Measurements from ENCODE around the gene NAV2.

Gene NAV2

DNA sequence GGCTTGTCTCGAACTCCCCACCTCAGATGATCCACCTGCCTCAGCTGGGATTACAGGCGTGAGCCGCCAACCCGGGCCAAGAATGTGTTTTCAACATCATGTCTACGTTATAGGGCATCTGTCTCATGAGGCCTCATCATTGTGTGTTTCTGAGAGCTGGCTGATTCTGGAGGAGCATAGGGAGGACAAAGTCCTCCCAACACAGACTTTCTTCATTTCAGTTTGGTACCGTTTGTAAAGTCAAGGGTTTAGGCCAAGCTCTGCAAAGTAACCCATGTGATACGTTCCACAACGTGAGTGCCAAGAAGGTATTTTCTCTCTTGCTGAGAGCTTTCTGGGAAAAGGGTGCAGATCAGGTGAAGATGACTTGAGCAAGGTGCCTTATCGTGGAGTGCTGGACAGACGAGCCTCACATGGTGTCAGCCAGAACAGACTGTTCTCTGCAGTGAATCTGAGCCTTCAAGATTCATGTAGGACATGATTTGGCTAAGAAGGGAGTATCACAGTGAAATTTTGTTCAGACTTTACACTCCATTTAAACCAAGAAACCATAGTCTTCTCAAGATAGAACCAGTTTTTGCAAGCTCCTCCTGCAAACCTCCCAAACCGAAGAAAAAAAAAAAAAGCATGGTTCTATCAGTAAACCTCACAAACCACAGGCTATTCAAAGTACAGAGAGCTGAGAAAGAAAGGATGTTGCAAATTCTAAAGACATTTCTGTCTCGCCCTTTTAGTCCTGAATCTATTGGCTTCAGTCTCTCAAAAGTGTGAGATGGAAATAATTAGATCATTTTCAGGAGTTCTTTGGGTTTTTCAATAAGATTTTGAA lies 376.0 kb downstream of the NAV2 start:
- DNase-seq (ENCODE audit: insufficient read length, low spot score): no peak
- no peak for FAIRE-seq

DNA sequence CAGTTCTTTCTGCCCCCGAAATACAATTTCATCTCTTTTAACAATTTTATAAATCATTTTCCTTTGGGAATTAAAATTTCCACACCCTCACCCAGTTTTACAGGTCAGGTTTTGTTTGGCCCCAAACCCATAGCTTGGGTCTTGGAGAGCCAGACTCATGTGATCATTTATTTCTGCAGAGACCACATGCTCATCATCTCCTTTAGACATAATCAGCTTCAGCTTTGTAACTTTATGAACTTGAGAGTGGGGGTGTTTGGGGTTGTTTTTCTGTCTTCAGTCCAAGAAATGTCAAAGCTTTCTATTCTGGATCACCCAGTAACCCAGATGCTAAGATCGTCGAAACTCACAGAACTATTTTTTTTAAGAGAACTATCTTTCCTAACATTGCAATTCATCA lies 376.7 kb downstream of the NAV2 start:
- no peak for DNase-seq (ENCODE audit: insufficient read length, low spot score)
- FAIRE-seq: no peak

DNA sequence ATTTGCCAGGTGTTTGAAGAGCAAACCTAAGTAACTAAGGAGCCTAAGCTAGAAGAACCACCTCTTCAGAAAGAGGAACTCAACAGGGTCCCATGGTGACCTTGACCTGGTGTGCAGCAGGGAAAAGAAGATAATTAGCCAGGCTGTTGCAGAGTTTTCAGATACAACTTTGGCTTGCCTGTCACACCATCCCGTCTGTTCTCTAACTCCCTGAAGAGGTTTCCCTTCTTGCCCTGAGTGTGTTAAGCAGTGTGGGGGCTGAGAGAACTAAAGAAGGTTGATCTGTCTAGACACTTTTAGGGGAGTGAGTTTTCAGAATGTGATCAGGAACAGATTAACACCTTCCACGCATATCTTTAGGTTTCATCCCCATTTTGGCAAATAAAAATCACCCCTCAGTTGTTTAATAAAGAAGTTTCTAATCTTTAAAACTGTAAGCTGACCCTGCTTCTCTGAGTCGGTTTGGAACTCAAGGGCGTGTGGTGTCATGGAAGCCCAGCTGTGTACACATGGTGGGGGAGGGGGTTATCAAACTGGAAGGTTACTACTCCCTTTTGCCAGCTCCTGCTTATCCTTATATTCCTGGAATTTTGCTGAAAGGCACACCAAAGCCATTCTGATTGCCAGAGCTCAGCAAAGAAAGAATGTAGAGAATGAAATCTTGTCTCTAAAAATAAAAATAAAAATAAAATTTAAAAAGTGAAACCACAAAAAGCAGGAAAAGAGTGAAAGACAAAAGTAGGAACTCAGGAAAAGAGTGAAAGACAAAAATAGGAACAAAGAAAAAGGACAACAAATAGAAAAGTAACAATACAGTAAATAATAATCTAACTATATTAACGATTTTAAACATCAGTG lies 377.4 kb downstream of the NAV2 start:
- no peak for DNase-seq (ENCODE audit: insufficient read length, low spot score)
- no peak for FAIRE-seq

DNA sequence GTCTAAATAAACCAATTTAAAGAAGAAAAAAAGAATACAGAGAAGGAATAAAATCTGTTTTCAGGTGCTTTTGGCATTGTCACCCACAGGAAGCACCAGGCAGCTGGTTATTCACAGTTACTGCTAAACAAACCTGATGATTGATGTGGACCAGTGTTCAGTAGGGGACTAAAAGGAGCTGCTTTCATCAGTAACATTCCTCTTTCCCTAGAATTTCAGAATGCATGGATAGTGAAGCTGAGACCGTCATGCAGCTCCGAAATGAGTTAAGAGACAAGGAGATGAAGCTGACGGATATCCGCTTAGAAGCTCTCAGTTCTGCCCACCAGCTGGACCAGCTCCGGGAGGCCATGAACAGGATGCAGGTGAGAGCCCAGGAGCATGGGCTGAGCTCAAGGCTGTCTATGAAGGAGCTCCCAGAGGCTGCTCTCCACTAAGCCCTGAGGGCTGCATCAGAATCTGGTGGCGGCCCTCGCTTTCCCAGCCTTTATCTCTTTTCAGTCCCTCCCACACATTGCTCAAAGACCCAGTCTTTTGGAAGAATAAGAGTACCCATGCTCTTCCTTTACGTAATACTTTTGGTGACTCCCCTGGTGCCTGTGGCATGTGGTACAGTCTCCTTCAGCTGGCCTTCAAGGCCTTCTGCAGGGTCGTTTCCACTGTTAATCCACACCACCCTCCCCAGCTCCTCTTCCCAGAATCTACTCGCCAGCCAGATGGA lies 378.2 kb downstream of the NAV2 start:
- DNase-seq (ENCODE audit: insufficient read length, low spot score) (no peak), FAIRE-seq (no peak)

DNA sequence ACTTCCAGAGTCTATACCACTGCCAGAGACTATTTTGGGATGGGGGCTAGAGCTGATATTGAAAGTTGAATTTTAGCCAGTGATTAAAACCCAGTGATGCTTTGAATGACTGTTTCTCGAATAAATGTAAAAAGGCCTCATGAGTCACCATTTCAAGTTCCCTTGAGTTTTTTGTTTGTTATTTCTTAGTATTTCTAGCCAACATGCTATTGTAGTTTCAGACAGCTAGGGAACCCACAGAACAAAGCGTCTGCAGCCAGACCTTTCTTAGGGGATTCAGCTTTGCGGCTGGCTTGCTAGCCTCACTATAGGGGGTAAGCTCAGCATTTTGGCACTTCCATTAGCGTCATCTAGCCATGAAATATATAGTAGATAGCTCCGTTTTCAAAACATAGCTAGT lies 381.1 kb downstream of the NAV2 start:
- no peak for FAIRE-seq

DNA sequence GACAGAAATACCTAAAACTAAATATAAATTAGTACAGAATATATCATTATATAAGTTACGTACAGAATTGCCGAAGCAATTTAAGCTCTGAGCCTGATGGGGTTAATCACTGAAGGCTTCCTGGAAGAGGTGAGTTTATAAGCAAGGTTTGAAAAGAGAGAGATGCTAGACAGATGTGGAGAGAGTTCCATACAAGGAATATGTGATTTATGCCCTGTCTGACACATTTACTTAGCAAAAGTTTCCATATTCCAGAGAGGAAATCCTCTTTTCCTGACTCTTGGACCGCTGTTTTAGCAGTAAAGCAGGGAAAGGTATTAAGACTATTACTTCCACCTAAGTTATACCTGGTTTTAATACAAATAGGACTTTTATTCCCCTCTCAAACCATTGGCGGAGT lies 382.6 kb downstream of the NAV2 start:
- FAIRE-seq: no peak

More for the DNA sequence above, 381.1 kb downstream of the NAV2 start:
- no peak for DNase-seq (ENCODE audit: insufficient read length, low spot score)

DNA sequence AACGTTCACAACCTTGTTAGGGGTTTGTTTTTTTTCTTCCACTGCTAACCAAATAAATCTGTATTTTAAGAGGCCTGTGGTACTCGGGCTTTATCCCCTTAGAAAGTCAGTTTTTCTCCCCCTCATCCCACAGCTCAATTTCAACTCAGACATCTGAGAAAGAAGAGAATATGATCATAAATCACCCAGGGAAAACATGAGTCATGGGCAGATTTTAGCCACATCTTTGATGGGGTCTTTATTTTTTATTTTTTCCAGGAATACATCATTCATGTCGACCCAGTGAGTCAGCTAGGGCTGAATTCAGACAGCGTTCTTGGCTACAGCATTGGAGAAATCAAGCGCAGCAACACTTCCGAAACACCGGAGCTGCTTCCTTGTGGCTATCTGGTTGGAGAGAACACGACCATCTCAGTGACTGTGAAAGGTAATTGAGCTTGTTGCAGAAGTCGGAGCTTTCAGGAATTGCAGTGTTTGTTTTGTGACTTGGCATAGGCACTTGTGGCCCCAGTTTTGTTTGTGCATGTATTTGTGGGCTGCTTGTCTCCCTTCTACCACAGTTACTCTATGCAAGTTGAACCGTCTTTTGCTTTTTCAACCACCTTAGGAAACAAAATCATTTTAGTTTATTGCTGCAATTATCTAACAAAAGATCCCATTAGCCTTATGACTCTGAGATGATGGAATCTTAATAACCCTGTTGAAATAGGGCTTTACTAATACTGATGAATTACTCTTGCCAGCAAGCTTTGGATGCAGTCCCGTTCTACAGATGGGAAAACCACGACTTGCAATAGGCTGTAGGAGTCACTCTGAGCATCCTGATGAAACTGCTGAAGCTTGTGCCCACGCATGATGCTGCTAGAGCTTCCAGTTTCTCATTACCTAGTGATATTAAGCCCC lies 384.9 kb downstream of the NAV2 start:
- DNase-seq (ENCODE audit: insufficient read length, low spot score): no peak
- no peak for FAIRE-seq

More for the DNA sequence above, 382.6 kb downstream of the NAV2 start:
- DNase-seq (ENCODE audit: insufficient read length, low spot score): no peak

DNA sequence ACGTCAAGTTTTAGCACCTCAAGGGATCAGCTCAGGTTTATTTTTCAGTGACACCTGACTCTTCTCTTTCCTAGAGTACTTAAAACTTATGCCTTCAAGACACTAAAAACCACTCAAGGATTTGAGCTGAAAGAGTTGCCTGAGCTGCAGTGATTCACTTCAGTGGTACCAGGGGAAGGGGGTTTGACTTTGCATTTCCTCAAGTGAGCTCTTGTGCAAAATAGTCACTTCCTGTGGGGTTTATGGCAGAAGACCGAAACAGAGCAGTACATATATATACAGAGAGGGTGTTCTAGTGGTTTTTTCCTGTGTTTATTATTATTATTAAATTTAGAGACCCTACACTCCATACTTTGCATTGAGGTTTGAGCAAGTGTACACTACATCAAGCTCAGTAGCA lies 386.9 kb downstream of the NAV2 start:
- FAIRE-seq (no peak), DNase-seq (ENCODE audit: insufficient read length, low spot score) (peak; percentile 14)

DNA sequence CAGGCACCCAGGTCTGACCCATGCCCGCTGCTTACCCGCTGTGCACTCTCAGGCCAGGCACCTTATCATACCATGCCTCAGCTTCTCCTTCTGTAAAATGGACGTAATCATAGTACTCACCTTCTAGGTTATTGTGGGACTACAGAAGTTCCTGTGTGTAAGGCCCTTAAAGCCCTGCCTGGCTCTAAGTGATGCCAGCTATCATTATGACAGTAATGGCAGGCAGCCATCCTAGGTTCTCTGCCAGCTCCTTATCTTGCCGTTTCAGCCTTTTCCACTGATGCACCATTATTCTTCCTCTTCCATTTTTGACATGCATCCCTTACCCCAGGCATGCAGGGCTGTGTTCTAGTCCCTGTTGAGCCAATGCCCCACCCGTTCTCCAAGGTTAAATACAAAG lies 389.8 kb downstream of the NAV2 start:
- no peak for DNase-seq (ENCODE audit: insufficient read length, low spot score)
- no peak for FAIRE-seq

DNA sequence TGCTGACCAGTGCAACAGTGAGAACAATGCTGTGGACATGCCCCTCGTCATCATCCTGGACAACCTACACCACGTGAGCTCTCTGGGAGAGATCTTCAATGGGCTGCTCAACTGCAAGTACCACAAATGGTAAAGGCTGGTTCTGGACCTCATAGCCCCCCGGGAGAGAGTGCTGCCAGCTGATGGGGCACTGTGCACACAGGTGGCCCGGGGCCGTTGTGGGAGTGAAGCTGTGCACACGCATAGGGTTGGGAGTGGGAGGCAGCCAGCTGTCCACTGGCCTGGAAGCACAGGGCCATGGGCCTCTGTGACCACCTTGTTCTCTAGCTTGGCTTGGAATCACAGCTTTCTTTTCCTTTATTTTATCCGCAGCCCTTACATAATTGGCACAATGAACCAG lies 390.6 kb downstream of the NAV2 start:
- FAIRE-seq: no peak
- no peak for DNase-seq (ENCODE audit: insufficient read length, low spot score)

DNA sequence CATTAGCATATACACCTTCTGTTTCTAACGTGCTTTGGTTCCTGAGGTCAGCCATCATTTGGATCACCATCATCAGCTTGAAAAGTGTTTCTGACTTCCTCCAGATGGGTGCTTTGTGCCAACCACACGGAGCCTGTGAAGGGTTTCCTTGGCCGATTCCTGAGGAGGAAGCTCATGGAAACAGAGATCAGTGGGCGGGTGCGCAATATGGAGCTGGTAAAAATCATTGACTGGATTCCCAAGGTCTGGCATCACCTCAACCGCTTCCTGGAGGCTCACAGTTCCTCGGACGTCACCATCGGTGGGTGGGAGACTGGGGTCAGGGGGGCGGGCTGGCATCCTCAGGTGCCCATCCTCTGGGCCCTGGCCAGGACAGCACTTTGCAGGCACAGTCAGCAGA lies 392.8 kb downstream of the NAV2 start:
- no peak for FAIRE-seq
- no peak for DNase-seq (ENCODE audit: insufficient read length, low spot score)

DNA sequence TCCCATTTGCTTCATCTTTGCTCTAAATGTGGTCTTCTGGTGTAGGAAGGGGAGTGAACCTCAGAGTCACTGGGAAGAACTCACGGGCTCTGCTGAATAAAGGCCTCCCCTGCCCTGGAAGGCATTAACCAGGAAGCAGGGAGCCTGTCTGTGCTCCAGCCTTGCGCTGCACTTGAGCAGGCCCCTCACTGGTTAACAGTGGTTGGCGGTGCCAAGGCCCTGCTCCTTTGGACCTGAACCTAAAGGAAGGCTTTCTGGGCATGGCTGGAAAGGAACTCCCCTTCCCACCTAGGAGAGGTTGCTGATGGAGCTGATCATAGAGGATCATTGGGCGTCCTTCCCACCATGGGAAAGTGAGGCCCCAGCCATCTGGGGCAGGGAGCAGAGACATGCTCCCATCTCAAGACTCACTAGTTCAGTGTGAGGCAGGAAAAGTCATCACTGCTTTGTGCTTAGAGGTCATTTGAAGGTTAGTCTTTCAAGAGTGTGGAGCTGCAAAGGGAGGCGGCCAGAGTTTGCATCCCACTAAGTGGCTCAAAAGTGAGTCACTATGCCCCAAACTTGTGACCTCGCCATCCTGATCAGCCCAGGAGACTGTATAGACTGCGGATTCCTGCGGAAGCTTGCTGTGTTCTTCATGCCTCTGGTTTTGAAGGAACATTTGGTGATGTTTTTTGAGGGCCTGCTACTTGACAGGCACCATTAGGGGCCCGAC lies 397.3 kb downstream of the NAV2 start:
- no peak for FAIRE-seq

DNA sequence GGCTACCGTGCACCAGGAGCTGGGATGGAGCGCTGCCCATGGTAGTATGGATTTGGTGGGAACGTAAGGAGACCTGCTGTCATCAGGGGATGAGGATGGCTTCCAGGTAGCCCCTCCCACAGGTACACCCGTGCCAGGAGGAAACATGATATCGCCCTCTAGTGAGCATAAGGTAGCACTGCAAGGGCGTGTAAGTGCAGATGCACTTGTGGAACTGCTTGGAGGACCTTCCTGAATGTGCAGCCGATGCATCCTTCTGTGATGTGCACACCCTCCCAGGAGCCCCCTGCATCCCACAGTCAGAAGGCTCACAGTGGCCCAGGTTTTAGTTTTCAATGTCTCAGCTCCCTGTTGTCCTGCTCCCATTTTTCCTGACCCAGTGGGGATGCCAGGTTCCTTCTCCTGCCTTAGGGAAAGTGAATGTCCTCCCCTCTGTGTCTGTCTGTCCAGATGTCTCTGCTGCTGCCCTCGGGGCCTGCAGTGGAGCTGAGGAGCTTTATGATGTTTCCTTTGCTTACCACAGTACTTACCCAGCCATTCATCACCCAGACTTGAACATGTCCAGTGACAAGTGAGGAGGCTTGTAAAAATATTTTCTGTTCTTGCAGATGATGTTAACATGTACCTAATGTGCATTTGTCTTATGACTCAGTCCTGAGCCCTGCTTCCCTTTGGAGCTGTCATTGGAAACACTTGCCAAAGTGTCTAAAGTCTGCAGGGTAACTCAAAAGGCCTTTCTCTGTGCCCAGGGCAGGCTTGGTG lies 398.5 kb downstream of the NAV2 start:
- DNase-seq (ENCODE audit: insufficient read length, low spot score) (peak; percentile 64), FAIRE-seq (peak; percentile 82)

More for the DNA sequence above, 397.3 kb downstream of the NAV2 start:
- no peak for DNase-seq (ENCODE audit: insufficient read length, low spot score)

DNA sequence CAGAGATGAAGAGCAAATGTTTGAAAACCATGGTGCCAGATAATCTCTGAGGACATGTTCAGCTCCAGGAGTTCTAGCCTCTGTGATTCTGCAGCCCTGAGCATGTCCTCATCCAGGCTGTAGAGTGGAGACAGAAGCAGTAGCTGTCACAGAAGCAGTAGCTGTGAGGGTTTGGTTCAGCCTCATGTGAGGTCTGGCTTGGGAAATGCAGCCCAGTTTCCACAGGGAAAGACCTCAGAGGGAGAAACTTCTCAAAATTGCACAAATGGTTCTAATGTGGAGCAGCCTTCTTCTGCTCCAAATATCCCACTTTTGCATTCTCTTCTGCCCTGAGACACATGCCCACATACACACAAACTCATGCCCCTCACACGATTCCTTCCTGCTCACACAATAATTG lies 399.2 kb downstream of the NAV2 start:
- FAIRE-seq: no peak
- DNase-seq (ENCODE audit: insufficient read length, low spot score): no peak

DNA sequence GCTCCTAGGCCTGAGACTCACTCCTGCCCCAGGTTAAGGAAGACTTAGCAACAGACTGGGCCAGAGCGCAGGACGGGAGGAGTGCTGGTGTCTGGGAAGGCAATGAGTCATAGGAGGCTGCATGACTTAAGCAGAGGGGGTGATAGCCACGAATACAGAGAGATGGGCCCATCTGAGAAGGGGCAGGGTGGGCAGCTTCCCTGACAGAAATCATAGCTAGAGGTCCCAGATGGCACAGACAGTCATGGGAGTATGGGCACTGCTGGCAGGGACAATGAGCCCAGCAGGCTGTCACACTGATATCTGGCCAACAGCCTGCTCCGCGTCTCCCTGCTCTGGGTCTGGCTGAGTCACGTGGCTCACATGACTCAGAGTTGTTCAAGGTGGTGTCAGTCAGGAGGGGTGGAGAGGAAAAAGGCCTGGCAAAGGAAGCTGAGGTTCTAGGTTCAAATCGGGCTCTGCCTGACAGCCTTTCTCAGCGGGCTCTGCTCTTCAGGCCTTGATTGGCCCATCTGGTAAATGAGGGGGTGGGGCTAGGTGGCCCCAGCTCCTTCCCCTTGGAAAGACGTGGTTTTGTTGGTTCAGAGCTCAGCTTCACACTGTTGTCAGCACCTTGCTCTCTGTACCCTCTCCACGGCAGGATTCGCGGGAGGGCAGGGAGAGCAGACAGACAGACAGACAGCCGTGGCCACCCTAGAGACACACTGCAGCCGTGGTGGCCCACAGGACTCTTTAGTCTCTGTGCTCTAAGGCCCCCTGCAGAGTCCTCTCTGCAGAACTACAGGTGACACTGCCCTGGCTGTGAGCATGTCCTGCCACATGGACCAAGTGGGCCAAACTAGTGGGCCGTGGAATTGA lies 399.9 kb downstream of the NAV2 start:
- DNase-seq (ENCODE audit: insufficient read length, low spot score) (no peak), FAIRE-seq (no peak)

DNA sequence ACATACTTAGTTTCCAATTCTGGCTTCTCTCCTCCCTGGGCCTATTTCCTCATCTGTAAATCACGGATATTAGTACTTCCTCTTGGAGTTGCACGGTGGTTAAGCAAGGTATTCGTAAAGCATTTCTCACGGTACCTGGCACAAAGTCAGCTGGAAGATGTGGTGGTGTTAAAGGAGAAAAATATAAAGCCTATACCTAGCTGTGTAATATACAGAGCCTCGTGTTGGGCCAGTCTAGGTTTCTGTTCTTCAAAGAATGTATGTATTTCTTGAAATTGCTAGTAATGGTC lies 400.5 kb downstream of the NAV2 start:
- FAIRE-seq (no peak), DNase-seq (ENCODE audit: insufficient read length, low spot score) (no peak)

DNA sequence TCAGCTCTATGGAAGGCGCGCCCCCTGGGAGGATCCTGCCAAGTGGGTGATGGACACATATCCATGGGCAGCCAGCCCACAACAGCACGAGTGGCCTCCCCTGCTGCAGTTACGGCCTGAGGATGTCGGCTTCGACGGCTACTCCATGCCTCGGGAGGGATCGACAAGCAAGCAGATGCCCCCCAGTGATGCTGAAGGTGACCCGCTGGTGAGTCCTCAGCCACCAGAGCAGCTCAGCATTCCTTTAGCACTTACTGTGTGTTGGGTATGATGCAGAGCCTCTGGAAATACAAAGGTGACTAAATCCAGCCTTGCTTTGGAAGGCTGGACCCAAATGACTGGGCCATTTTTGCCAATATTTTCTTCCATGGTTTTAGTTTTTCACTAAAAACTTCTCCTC lies 402.0 kb downstream of the NAV2 start:
- no peak for DNase-seq (ENCODE audit: insufficient read length, low spot score)
- no peak for FAIRE-seq

DNA sequence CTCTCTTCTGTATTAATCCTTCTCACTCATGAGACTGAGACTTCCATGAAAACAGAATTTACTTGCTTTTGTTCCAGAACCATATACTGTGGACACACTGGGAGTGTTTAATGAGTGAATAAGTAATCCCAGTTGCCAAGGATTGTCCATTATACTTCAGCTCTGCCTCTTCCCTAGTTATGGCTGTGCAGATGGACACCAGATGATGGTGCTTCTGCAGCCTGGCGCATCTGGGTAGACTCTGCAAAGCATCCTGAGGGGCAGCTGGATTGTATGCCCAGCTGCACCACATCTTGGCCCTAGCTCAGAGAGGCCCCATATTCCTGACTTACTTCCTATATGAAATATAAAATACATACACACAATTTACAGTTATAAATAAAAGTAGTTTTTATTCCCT lies 404.2 kb downstream of the NAV2 start:
- FAIRE-seq (no peak), DNase-seq (ENCODE audit: insufficient read length, low spot score) (no peak)

Data from GM19239 (cell line).